Right lobe of liver (tissue), 6 donors: ENCODE results near the gene SHISA7. TPM values are rescaled to one million over a fixed set of nuclear protein-coding genes. Genes with fewer than 3 reads are reported as not detected.

Experiments
- ATAC-seq, 4 donors: fragments of 200-7000 bp; cut with Tn5 transposase; one replicate each; pipeline ENCODE4 v1.9.1; 2020; ENCODE audit warnings: mild to moderate bottlenecking in 4 of 4, moderate library complexity in 4 of 4
- DNase-seq, 3 donors: peaks; one replicate each; pipeline ENCODE4 v3.0.0-alpha.2; 2020
- H3K27ac ChIP-seq, 3 donors: fragments of 200-600 bp; one replicate each; pipeline ENCODE4 v1.8.0; 2022
- H3K27me3 ChIP-seq, 2 donors: fragments of 200-600 bp; one replicate each; pipeline ENCODE4 v1.8.0; 2022
- H3K36me3 ChIP-seq, 4 donors: fragments of 200-600 bp; sonication (generic) in 1 of 4; one replicate each; pipeline versions ENCODE4 v1.5.1 to v1.8.0; 2017 to 2022; ENCODE audit warnings: control low read depth in 1 of 4
- H3K4me1 ChIP-seq, 4 donors: fragments of 200-600 bp; sonication (generic) in 1 of 4; one replicate each; pipeline versions ENCODE4 v1.5.1 to v1.8.0; 2017 to 2022; ENCODE audit warnings: control low read depth in 1 of 4
- H3K4me3 ChIP-seq, 3 donors: fragments of 200-600 bp; one replicate each; pipeline ENCODE4 v1.8.0; 2022
- H3K9me3 ChIP-seq, 4 donors: fragments of 200-600 bp; sonication (generic) in 1 of 4; one replicate each; pipeline versions ENCODE4 v1.5.1 to v1.8.0; 2017 to 2022; ENCODE audit warnings: control low read depth in 1 of 4
- CTCF ChIP-seq, 4 donors: fragments of 200-600 bp in 3 of 4; fragments of 450-650 bp in 1 of 4; IDR thresholded peaks; one replicate each; pipeline versions ENCODE4 v1.5.1 to v1.8.0; 2016 to 2022; ENCODE audit warnings: antibody characterized with exemption in 4 of 4, mild to moderate bottlenecking in 2 of 4
- POLR2A ChIP-seq: fragments of 450-650 bp; IDR thresholded peaks from one replicate; pipeline ENCODE4 v1.6.1; 2017; ENCODE audit warnings: antibody characterized with exemption, mild to moderate bottlenecking
- WGBS: methylation state at CpG from one replicate; pipeline ENCODE4 v1.1.6; 2018; ENCODE audit warnings: low coverage, low lambda C conversion rate; ENCODE audit not compliant: insufficient coverage; ENCODE audit errors: missing lambda C conversion rate; 5-methylcytosine and 5-hydroxymethylcytosine counted together
- intact Hi-C, 2 donors: fragments of 100-400 bp; cut with DNase I; formaldehyde crosslinking; loops; one replicate each; pipeline versions ENCODE4 v1.11.2 to v1.14.1; 2022
- total RNA-seq, 6 experiments: library from RNA; depleted of rRNA in 2 of 6; stranded (reverse); fragments of >200 nt in 2 of 6; fragmentation: NEBNext Ultra II Directional in 3 of 6; extraction: Animal tissue kit (Norgen Biotek cat#: 25700) in 3 of 6; gene quantifications; one replicate each; pipeline versions ENCODE4 v1.1.0 to v1.2.4, GENCODE V29; 2016 to 2023
- donor health status: DM: no; HTN: yes; CAD: no.
- donor health status: DM: no; HTN: no; CAD: no.
- donor health status: DM: no; HTN: no; CAD: no.
- donor health status: DM: no; HTN: yes; CAD: no.
- donor health status: DM: no; HTN: yes; CAD: no.

Gene SHISA7
- total RNA-seq, 6 experiments from 2014 or later = 0.04 TPM; not detected in 5

GRCh38 chr19:55379174-55379573, 63.9 kb downstream of the SHISA7 start:
- H3K27ac ChIP-seq = no peak overlapping the region
- H3K4me3 ChIP-seq = no peak overlapping the region
- no peak for DNase-seq
- H3K9me3 ChIP-seq = no peaks in the 10 kb centered on the region
- H3K27me3 ChIP-seq = peaks cover 0 to 8% of the 10 kb centered on the region in 2 donors
- peaks cover 0 to 6% (median 2%) of the 10 kb centered on the region in 4 donors for H3K4me1 ChIP-seq
- WGBS = 77% methylated on average over 7 of the region's 11 CpGs
- no peak for ATAC-seq
- no peaks in the 10 kb centered on the region for H3K36me3 ChIP-seq
- TF ChIP-seq POLR2A = no peak
- TF ChIP-seq CTCF (IDR thresholded peaks at IDR 0.05) = no peak
- intact Hi-C loops = loop anchor here in 1 of 2 donors (10.0 kb wide), 1 partner anchor 84 kb away; no protein-coding TSS in a partner anchor

Other genes with a start within 250 kb of the SHISA7 start
- gene PTPRH, start 233.8 kb downstream of the SHISA7 start, total RNA-seq = 10 to 100 TPM in 3 of 6 experiments, 1 to 10 TPM in 3; 4.2 to 25.9 (median 12.9) TPM
- gene TMEM86B, start 214.5 kb downstream of the SHISA7 start, total RNA-seq = 10 to 100 TPM in 5 of 6 experiments, 1 to 10 TPM in 1; 8.8 to 22.2 (median 14.0) TPM
- 10 to 100 TPM; 26.4 to 39.6 (median 30.2) TPM for gene PPP6R1, start 184.3 kb downstream of the SHISA7 start, total RNA-seq
- 10 to 100 TPM; 11.3 to 28.3 (median 15.6) TPM for gene HSPBP1, start 163.2 kb downstream of the SHISA7 start, total RNA-seq
- gene BRSK1, start 159.3 kb downstream of the SHISA7 start, total RNA-seq = under 1 TPM in 3 of 6 experiments, not detected in 3; 0.20 to 0.29 (median 0.24) TPM
- gene TMEM150B, start 118.0 kb downstream of the SHISA7 start, total RNA-seq = 1 to 10 TPM; 1.1 to 5.6 (median 2.2) TPM
- 1 to 10 TPM; 2.3 to 5.3 (median 3.7) TPM for gene KMT5C, start 103.4 kb downstream of the SHISA7 start, total RNA-seq
- not detected for gene COX6B2, start 88.6 kb downstream of the SHISA7 start, total RNA-seq
- not detected for gene GARIN5B, start 80.0 kb downstream of the SHISA7 start, total RNA-seq
- gene IL11, start 72.8 kb downstream of the SHISA7 start, total RNA-seq = not detected
- not detected for gene TMEM190, start 66.5 kb downstream of the SHISA7 start, total RNA-seq
- gene TMEM238, start 59.0 kb downstream of the SHISA7 start, total RNA-seq = 10 to 100 TPM; 10.8 to 19.7 (median 14.8) TPM
- gene RPL28, start 57.4 kb downstream of the SHISA7 start, total RNA-seq = 100 to 1,000 TPM; 305 to 530 (median 455) TPM
- 10 to 100 TPM in 3 of 6 experiments, 1 to 10 TPM in 3; 4.3 to 16.4 (median 9.1) TPM for gene UBE2S, start 35.5 kb downstream of the SHISA7 start, total RNA-seq
- gene ISOC2, start 18.3 kb upstream of the SHISA7 start, total RNA-seq = 100 to 1,000 TPM in 3 of 6 experiments, 10 to 100 TPM in 3; 69.4 to 222 (median 100) TPM
- not detected for gene C19orf85, start 21.5 kb upstream of the SHISA7 start, total RNA-seq
- 1 to 10 TPM; 3.4 to 9.2 (median 4.4) TPM for gene ZNF628, start 33.3 kb upstream of the SHISA7 start, total RNA-seq
- 1 to 10 TPM; 2.5 to 6.0 (median 3.9) TPM for gene NAT14, start 41.9 kb upstream of the SHISA7 start, total RNA-seq
- 1 to 10 TPM in 4 of 6 experiments, under 1 TPM in 2; 0.35 to 1.6 (median 1.2) TPM for gene SSC5D, start 45.1 kb upstream of the SHISA7 start, total RNA-seq
- not detected for gene SBK2, start 93.8 kb upstream of the SHISA7 start, total RNA-seq
- gene SBK3, start 102.2 kb upstream of the SHISA7 start, total RNA-seq = under 1 TPM in 2 of 6 experiments, not detected in 4; 0.33 to 0.56 TPM
- 1 to 10 TPM; 1.9 to 4.6 (median 3.6) TPM for gene ZNF579, start 137.5 kb upstream of the SHISA7 start, total RNA-seq
- gene FIZ1, start 156.2 kb upstream of the SHISA7 start, total RNA-seq = 10 to 100 TPM in 1 of 6 experiments, 1 to 10 TPM in 5; 3.0 to 13.1 (median 5.1) TPM
- gene ZNF524, start 157.0 kb upstream of the SHISA7 start, total RNA-seq = 10 to 100 TPM in 4 of 6 experiments, 1 to 10 TPM in 2; 8.2 to 21.0 (median 11.3) TPM
- gene ZNF865, start 162.3 kb upstream of the SHISA7 start, total RNA-seq = 1 to 10 TPM; 4.2 to 6.0 (median 4.7) TPM
- 1 to 10 TPM; 2.9 to 5.5 (median 4.1) TPM for gene ZNF784, start 181.3 kb upstream of the SHISA7 start, total RNA-seq
- 10 to 100 TPM in 1 of 6 experiments, 1 to 10 TPM in 5; 5.4 to 11.6 (median 6.5) TPM for gene ZNF580, start 197.7 kb upstream of the SHISA7 start, total RNA-seq
- 1 to 10 TPM; 2.7 to 7.3 (median 5.1) TPM for gene ZNF581, start 200.3 kb upstream of the SHISA7 start, total RNA-seq
- 10 to 100 TPM in 3 of 6 experiments, 1 to 10 TPM in 3; 6.1 to 19.7 (median 9.8) TPM for gene CCDC106, start 204.9 kb upstream of the SHISA7 start, total RNA-seq
- gene U2AF2, start 211.7 kb upstream of the SHISA7 start, total RNA-seq = 10 to 100 TPM; 55.1 to 75.6 (median 63.5) TPM
- 100 to 1,000 TPM in 5 of 6 experiments, 10 to 100 TPM in 1; 88.9 to 162 (median 107) TPM for gene EPN1, start 231.9 kb upstream of the SHISA7 start, total RNA-seq